ENCODE measurements around the gene KRTAP5-9. TPM values are rescaled to one million over a fixed set of nuclear protein-coding genes. Genes with fewer than 3 reads are reported as not detected.
"Not testable (repeated sequence)": the region's sequence is repeated elsewhere in the genome, so short reads cannot be mapped to it uniquely, and the experiment has no call there.

KRTAP5-9 gene
- total and polyA plus RNA-seq, 10 donors = 0.29 to 1.1 (median 0.51) TPM; not detected in 3

GRCh38 chr11:71577469-71578004, 29.3 kb downstream of the KRTAP5-9 start:
- H3K4me3 ChIP-seq = no peak overlapping the region
- intact Hi-C loops (cut with DNase I; ENCODE audit: low total_unique reads) = no loop called here
- no peak overlapping the region for H3K27ac ChIP-seq
- H3K36me3 ChIP-seq = no peaks in the 10 kb centered on the region
- H3K27me3 ChIP-seq (replicated peaks in 1 of 7) = peaks cover 0 to 14% (median 0%) of the 10 kb centered on the region in 7 donors
- peaks cover 0 to 23% (median 11%) of the 10 kb centered on the region in 6 donors for H3K4me1 ChIP-seq
- TF ChIP-seq POLR2A (IDR thresholded peaks at IDR 0.05) (no peak), CTCF (IDR thresholded peaks at IDR 0.05 in 8 of 11, conservative IDR thresholded peaks at IDR 0.05 in 3 of 11) (no peak), POLR2AphosphoS5 (IDR thresholded peaks at IDR 0.05) (no peak)
- WGBS, 5 donors = 89 to 96% (median 94%) methylated on average over 7 of the region's 7 CpGs
- DNase-seq = no peak
- no peaks in the 10 kb centered on the region for H3K9me3 ChIP-seq

GRCh38 chr11:71579513-71579912, 31.3 kb downstream of the KRTAP5-9 start:
- DNase-seq; intact Hi-C loops (cut with DNase I; ENCODE audit: low total_unique reads); H3K36me3 ChIP-seq; H3K9me3 ChIP-seq; H3K27ac ChIP-seq; H3K4me3 ChIP-seq: not testable (repeated sequence)
- WGBS, 5 donors = 52 to 78% (median 73%) methylated on average over 7 of the region's 7 CpGs
- Histone ChIP-seq H3K4me1 (peaks cover 0 to 23% (median 11%) of the 10 kb centered on the region in 6 donors), H3K27me3 (replicated peaks in 1 of 7) (peaks cover 0 to 17% (median 0%) of the 10 kb centered on the region in 7 donors)

- peak overlapping the region in 1 of 8 donors; percentile 21 for H3K27ac ChIP-seq
- H3K4me3 ChIP-seq = no peak overlapping the region
- H3K27me3 ChIP-seq (replicated peaks in 1 of 7) = peaks cover 0 to 17% (median 0%) of the 10 kb centered on the region in 7 donors
- TF ChIP-seq CTCF (IDR thresholded peaks at IDR 0.05 in 8 of 11, conservative IDR thresholded peaks at IDR 0.05 in 3 of 11) (peak; percentile 51 to 89 (median 80)), POLR2A (IDR thresholded peaks at IDR 0.05) (no peak), POLR2AphosphoS5 (IDR thresholded peaks at IDR 0.05) (no peak)
- intact Hi-C loops (cut with DNase I; ENCODE audit: low total_unique reads) = no loop called here
- no peak for DNase-seq
- H3K36me3 ChIP-seq = no peaks in the 10 kb centered on the region
- H3K9me3 ChIP-seq = no peaks in the 10 kb centered on the region
- 4 to 11% (median 7%) methylated on average over 8 of the region's 8 CpGs for WGBS, 5 donors
- H3K4me1 ChIP-seq = peaks cover 0 to 23% (median 11%) of the 10 kb centered on the region in 6 donors
Observed at GRCh38 chr11:71580057-71581003, 32.1 kb downstream of the KRTAP5-9 start.

GRCh38 chr11:71581826-71582225, 33.6 kb downstream of the KRTAP5-9 start:
- H3K4me1 ChIP-seq = peaks cover 0 to 23% (median 11%) of the 10 kb centered on the region in 6 donors
- TF ChIP-seq POLR2A (IDR thresholded peaks at IDR 0.05) (no peak), CTCF (IDR thresholded peaks at IDR 0.05 in 8 of 11, conservative IDR thresholded peaks at IDR 0.05 in 3 of 11) (no peak), POLR2AphosphoS5 (IDR thresholded peaks at IDR 0.05) (no peak)
- H3K36me3 ChIP-seq = no peaks in the 10 kb centered on the region
- DNase-seq = no peak
- peak overlapping the region in 3 of 8 donors; percentile 14 to 38 (median 21) for H3K27ac ChIP-seq
- H3K27me3 ChIP-seq (replicated peaks in 1 of 7) = peaks cover 0 to 17% (median 0%) of the 10 kb centered on the region in 7 donors
- 64 to 80% (median 75%) methylated on average over 4 of the region's 4 CpGs for WGBS, 5 donors
- no peaks in the 10 kb centered on the region for H3K9me3 ChIP-seq
- H3K4me3 ChIP-seq = no peak overlapping the region
- intact Hi-C loops (cut with DNase I; ENCODE audit: low total_unique reads) = no loop called here
